GM12801 (cell line): Measurements from ENCODE around the gene FAM217B.

Source experiments
- CTCF ChIP-seq: IDR thresholded peaks from one replicate; pipeline ENCODE4 v1.5.1; 2011; ENCODE audit warnings: control low read depth; ENCODE audit not compliant: insufficient read length; ENCODE audit errors: extremely low read depth

The FAM217B gene

GRCh38 chr20:59933296-59933848, 6.8 kb upstream of the FAM217B start, which contains the start of gene SYCP2:
TSS of gene SYCP2 (minus strand) at chr20:59933637. CDS start at chr20:59922413, 11,224 bp downstream.
- TF ChIP-seq CTCF, result no peak

- no peak for TF ChIP-seq CTCF
These were observed 6.2 kb upstream of the FAM217B start for GRCh38 chr20:59933849-59934585.

GRCh38 chr20:59935457-59936185, 4.6 kb upstream of the FAM217B start:
- no peak for TF ChIP-seq CTCF

- no peak for TF ChIP-seq CTCF
These were observed 3.8 kb upstream of the FAM217B start for GRCh38 chr20:59936409-59936808.

GRCh38 chr20:59937150-59937549, 3.0 kb upstream of the FAM217B start:
- TF ChIP-seq CTCF, result no peak

- TF ChIP-seq CTCF, result no peak
These were observed 2.0 kb upstream of the FAM217B start for GRCh38 chr20:59938221-59938620.

- TF ChIP-seq CTCF, result no peak
These were observed 1.5 kb upstream of the FAM217B start for GRCh38 chr20:59938696-59939051.
